Measurements from ENCODE around the gene GADD45A.
A peak's percentile ranks its signal among the peaks of the same experiment; 100 is the strongest.

GADD45A gene

GRCh38 chr1:67668660-67669059 is 16.3 kb upstream of the GADD45A start:
- DNase-seq (ENCODE audit: low spot score) = no peak

DNA sequence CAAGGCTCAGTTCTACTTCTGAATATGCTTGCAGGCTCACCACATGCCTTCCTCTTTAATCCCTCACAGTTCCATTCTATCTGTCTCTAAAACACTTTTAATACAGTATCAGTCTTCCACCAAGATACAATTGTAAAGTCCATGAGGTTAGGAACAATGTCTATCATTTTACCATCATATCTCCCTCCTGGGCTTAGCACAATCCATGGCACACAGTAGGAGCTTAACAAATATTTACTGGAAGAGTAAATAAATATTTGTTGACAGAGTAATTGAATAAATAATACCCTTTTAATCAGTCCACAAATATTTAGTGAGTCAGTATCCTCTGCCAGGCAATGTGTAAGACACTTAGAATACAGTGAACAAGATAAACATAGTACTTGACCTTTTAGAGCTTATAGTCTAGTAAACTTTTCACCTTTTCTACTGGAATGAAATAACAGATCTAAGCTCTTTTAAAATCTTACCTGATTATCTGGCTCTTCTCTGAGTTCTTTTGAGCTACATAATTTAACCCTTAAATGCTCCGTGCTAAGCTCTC is 12.7 kb upstream of the GADD45A start:
- DNase-seq (ENCODE audit: low spot score) = no peak

DNA sequence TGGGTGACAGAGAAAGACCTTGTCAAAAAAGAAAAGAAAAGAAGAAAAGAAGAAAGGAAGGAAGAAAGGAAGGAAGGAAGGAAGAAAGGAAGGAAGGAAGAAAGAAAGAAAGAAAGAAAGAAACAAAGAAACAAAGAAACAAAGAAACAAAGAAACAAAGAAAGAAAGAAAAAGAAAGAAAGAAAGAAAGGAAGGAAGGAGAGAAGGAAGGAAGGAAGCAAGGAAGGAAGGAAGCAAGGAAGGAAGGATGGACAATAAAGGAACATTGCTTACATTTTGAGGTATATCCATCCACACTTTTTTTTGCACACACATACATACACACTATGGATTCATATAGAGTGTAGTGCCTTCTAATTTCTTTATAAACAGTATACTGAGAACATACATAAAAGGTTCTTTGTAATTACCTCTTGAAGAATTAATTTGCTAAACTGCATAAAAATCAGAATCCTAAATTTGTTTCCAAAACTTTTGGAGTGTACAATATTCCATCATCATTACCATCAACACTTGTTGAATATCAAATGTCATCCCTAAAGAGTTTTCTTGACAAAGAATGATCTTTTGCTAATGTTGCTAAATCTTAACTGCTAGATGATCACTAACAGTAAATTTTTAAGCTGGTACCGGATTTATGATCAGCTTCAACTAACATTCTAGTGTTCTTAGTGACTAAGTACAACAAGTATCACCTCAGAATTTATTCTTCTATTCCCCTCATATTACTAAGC is 11.4 kb upstream of the GADD45A start:
- DNase-seq (ENCODE audit: low spot score) = no peak

- no peak for DNase-seq (ENCODE audit: low spot score)
Measured at GRCh38 chr1:67674260-67675011, 10.6 kb upstream of the GADD45A start.

GRCh38 chr1:67675800-67676199 is 9.2 kb upstream of the GADD45A start:
- DNase-seq (ENCODE audit: low spot score) = no peak

DNA sequence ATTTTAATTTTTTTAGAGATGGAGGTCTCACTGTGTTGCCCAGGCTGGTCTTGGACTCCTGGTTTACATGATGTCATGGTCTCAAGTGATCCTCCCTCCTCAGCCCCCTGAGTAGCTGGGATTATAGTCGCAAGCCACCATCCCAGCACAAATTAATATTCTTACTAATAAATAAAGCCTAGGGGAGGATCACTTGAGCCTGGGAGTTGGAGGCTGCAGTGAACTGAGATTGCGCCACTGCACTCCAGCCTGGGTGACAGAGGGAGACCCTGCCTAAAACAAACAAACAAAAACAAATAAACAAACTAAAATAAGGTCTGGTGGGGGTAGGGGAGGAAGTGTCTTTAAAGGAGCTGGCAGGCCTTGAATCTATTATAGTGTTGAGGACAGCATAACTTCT is 8.7 kb upstream of the GADD45A start:
- DNase-seq (ENCODE audit: low spot score) = no peak

DNA sequence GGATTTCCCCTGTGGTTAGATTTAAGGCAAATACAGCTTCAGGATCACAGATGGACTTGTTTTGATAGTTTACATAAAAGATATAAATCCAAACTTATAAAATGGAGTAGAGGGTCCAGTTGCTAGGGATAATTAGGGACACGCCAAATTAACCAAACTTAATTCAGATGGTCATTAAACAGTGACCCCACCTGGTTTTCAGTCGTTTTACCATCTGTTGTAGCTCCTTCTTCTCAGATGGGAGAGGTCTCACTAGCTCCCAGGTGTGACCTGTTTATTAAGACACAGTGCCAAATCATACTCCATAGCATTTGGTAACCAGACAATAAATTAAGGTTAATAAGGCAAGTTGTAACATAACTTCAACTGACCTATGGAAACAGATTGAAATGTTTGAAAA is 8.1 kb upstream of the GADD45A start:
- DNase-seq (ENCODE audit: low spot score) = no peak

DNA sequence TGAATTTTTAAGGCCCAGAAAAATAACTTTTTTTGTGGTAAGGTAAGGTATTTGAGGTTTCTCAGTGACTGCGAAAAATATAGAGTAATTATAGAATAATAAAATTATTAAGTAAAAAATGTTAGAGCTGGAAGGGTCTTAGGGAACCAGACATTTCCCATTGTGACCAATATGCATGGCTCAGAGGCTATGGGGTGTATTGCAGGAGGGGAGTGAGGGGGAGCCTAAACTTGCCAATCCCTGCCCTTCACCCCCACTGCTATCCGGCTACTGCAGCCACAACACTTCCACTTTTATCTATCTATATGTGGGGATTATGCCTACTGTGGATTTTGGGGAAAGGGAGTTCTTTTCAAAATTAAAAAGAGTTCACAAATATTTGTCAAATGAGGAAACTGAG is 7.6 kb upstream of the GADD45A start:
- DNase-seq (ENCODE audit: low spot score) = no peak

- DNase-seq (ENCODE audit: low spot score) = no peak
Measured at GRCh38 chr1:67677930-67678329, 7.1 kb upstream of the GADD45A start.

DNA sequence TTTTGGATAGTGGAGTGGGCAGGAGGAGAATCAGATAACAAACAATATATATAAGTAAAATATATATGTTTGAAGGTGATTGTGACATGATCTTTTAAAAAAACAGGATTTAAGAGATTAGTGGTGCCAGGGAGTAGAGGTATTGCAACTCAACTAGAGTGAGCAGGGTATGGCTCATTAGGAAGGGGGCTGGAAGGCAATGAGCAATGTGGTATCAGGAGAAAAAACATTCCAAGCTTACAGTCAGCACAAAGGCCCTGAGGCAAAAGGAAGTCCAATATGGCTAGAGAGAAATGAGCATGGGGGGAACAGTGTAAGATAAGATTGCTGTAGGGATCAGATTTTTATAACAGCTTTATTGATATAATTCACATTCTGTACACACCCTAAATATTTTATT is 5.3 kb upstream of the GADD45A start:
- DNase-seq (ENCODE audit: low spot score) = no peak

- no peak for DNase-seq (ENCODE audit: low spot score)
Measured at GRCh38 chr1:67680486-67680885, 4.5 kb upstream of the GADD45A start.

DNA sequence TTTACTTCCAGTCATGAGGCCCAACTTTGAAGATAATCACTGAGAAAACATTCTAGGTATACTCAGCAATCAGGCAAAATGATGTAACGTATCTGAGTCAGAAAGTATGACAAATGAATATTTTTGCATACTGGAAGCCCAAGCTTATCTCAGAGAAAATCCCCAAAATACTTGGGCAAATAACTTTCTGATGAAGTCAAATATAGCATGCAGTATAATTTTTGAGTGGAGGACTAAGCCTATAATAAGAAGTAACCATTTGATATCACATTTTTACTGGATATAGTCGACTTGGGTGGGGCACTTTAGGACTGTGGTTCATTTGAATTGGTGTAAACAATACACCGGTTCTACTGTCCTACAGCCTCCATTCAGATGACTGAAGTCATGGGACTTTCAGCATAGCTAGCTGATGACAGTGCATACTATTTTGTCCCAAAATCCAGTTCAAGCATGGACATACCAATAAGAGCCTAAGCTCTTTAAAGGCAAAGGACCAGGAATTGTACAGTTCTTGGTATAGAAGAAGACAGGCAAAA is 2.3 kb upstream of the GADD45A start:
- DNase-seq (ENCODE audit: low spot score) = no peak

DNA sequence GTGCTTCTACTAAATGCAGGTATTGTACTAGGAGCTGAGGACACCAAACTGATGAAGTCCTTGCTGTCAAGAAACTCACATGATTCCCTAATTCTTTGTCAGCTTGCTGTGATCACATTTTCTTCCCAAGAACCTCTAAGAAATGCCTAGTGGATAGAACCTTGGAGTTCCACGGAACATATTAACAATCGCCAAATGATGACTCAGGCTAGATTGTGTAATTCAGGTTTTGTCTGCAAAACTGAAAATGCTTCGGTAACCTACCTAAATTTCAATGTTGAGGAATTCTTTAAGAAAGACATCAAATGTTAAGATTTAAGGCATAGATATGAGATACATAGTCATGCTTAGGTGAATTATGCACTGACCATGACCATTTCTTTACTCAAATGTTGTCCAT is 1.7 kb upstream of the GADD45A start:
- no peak for DNase-seq (ENCODE audit: low spot score)

DNA sequence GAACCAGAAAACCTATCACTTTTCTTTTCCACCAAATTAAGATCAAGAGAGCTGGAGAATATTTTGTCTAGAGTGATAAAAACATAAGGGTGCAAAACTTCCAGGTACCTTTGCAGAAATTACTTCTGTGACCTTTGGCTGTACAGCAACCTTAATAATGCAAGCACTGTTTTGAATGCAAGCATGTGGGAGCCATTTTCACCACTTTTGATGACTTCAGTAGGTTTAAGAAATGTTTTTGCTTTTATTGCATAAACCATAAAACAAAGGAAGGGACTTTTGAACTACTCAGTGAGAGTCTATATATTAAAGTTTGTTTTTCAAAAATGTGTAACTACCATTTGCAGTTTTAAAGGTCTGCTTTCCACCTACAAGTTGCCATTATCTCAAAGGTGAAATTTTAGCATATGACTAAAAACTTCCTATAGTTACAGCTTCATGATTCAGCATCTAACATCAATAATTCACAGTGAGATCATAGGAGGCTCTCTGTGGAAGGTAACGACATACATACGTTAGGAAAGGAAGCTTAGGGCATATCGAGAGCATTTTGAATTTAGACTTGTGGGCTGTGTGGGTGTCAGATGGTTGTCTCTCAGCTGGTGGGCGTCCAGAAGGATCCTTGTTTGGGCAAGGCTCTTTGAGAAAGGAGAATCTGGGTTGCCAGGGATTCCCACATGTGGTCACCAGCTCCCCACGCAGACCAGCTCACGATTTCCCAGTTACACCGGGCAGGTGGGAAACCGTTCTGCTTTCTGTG is 1.1 kb upstream of the GADD45A start:
- peak; percentile 20 for DNase-seq (ENCODE audit: low spot score)

GRCh38 chr1:67684526-67685066 is 405 bp upstream of the GADD45A start:
- DNase-seq (ENCODE audit: low spot score) = no peak

GRCh38 chr1:67685558-67686266 is 711 bp downstream of the GADD45A start:
- DNase-seq (ENCODE audit: low spot score) = no peak

DNA sequence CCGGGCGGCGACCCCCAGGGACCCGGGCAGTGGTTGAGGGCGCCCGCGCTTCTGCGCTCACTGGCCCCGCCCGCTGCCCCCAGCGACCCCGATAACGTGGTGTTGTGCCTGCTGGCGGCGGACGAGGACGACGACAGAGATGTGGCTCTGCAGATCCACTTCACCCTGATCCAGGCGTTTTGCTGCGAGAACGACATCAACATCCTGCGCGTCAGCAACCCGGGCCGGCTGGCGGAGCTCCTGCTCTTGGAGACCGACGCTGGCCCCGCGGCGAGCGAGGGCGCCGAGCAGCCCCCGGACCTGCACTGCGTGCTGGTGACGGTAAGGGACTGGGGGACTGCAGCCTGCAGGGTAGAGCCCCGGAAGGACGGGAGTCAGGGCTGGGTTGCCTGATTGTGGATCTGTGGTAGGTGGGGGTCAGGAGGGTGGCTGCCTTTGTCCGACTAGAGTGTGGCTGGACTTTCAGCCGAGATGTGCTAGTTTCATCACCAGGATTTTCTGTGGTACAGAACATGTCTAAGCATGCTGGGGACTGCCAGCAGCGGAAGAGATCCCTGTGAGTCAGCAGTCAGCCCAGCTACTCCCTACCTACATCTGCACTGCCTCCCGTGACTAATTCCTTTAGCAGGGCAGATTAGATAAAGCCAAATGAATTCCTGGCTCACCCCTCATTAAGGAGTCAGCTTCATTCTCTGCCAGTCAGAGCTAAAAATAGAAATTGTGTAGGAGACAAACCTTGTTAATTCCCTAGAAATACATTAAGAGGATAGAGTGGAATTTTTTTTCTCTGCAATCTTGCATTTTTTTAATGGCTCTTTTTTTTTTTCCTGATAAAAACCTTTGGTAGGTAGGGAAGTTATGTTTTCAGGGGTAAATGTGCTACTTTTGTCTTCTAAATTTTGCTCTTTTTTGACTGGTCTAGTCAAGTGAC is 1.5 kb downstream of the GADD45A start:
- peak; percentile 42 for DNase-seq (ENCODE audit: low spot score)

GRCh38 chr1:67687198-67687545 is 2.2 kb downstream of the GADD45A start:
- no peak for DNase-seq (ENCODE audit: low spot score)

- DNase-seq (ENCODE audit: low spot score) = no peak
Measured at GRCh38 chr1:67687649-67688048, 2.6 kb downstream of the GADD45A start.

GRCh38 chr1:67688526-67689219 is 3.7 kb downstream of the GADD45A start:
- no peak for DNase-seq (ENCODE audit: low spot score)
